ENCODE data around the gene VAX1.
"Not testable (repeated sequence)": the region's sequence is repeated elsewhere in the genome, so short reads cannot be mapped to it uniquely, and the experiment has no call there.

Gene VAX1

GRCh38 chr10:117087521-117087920 is 50.5 kb downstream of the VAX1 start:
- H3K4me3 ChIP-seq (ENCODE audit: low read depth, low read length, poor library complexity, severe bottlenecking) = no peak overlapping the region
- H3K79me2 ChIP-seq (ENCODE audit: insufficient read depth, low read length) = no peaks in the 10 kb centered on the region
- H3K9me2 ChIP-seq (ENCODE audit: low read depth, low read length) = no peaks in the 10 kb centered on the region
- H3K27ac ChIP-seq (ENCODE audit: low read depth, low read length, poor library complexity, severe bottlenecking) = no peak overlapping the region
- H3K36me3 ChIP-seq (ENCODE audit: insufficient read depth, low read length) = no peaks in the 10 kb centered on the region
- no peaks in the 10 kb centered on the region for H4K20me1 ChIP-seq (ENCODE audit: insufficient read depth, low read length)
- no peaks in the 10 kb centered on the region for H3K9me3 ChIP-seq (ENCODE audit: low read length)
- H3F3A ChIP-seq (ENCODE audit: insufficient read depth, low read length) = no peaks in the 10 kb centered on the region
- H2AFZ ChIP-seq (ENCODE audit: low read length) = no peak overlapping the region
- no peak overlapping the region for H3K9ac ChIP-seq (ENCODE audit: low read length)
- no peaks in the 10 kb centered on the region for H3K4me1 ChIP-seq (ENCODE audit: insufficient read depth, low read length, severe bottlenecking)
- no peak overlapping the region for H3K4me2 ChIP-seq (ENCODE audit: low read length)
- TF ChIP-seq CTCF (IDR thresholded peaks at IDR 0.05; ENCODE audit: low read length) (no peak), EZH2 (IDR thresholded peaks at IDR 0.05; ENCODE audit: borderline replicate concordance, low read length) (no peak)
- H3K27me3 ChIP-seq (ENCODE audit: insufficient read depth, low read length) = no peaks in the 10 kb centered on the region

- Histone ChIP-seq H3K4me2 (ENCODE audit: low read length) (no peak overlapping the region), H3K9me2 (ENCODE audit: low read depth, low read length) (no peaks in the 10 kb centered on the region), H3K4me1 (ENCODE audit: insufficient read depth, low read length, severe bottlenecking) (no peaks in the 10 kb centered on the region), H2AFZ (ENCODE audit: low read length) (no peak overlapping the region), H3F3A (ENCODE audit: insufficient read depth, low read length) (no peaks in the 10 kb centered on the region), H3K4me3 (ENCODE audit: low read depth, low read length, poor library complexity, severe bottlenecking) (no peak overlapping the region), H3K27ac (ENCODE audit: low read depth, low read length, poor library complexity, severe bottlenecking) (no peak overlapping the region), H3K27me3 (ENCODE audit: insufficient read depth, low read length) (no peaks in the 10 kb centered on the region), H3K9ac (ENCODE audit: low read length) (no peak overlapping the region), H4K20me1 (ENCODE audit: insufficient read depth, low read length) (no peaks in the 10 kb centered on the region), H3K79me2 (ENCODE audit: insufficient read depth, low read length) (no peaks in the 10 kb centered on the region), H3K36me3 (ENCODE audit: insufficient read depth, low read length) (no peaks in the 10 kb centered on the region), H3K9me3 (ENCODE audit: low read length) (no peaks in the 10 kb centered on the region)
- no peak for TF ChIP-seq EZH2 (IDR thresholded peaks at IDR 0.05; ENCODE audit: borderline replicate concordance, low read length)
- no peak for TF ChIP-seq CTCF (IDR thresholded peaks at IDR 0.05; ENCODE audit: low read length)
Measured at GRCh38 chr10:117086546-117086945, 51.5 kb downstream of the VAX1 start.

- H3K9me2 ChIP-seq (ENCODE audit: low read depth, low read length); H3K4me1 ChIP-seq (ENCODE audit: insufficient read depth, low read length, severe bottlenecking); H3K4me3 ChIP-seq (ENCODE audit: low read depth, low read length, poor library complexity, severe bottlenecking); H3K36me3 ChIP-seq (ENCODE audit: insufficient read depth, low read length); H3K9ac ChIP-seq (ENCODE audit: low read length); H3K79me2 ChIP-seq (ENCODE audit: insufficient read depth, low read length); H3K27ac ChIP-seq (ENCODE audit: low read depth, low read length, poor library complexity, severe bottlenecking); H3K9me3 ChIP-seq (ENCODE audit: low read length); H3F3A ChIP-seq (ENCODE audit: insufficient read depth, low read length); H4K20me1 ChIP-seq (ENCODE audit: insufficient read depth, low read length); H3K27me3 ChIP-seq (ENCODE audit: insufficient read depth, low read length); H2AFZ ChIP-seq (ENCODE audit: low read length); H3K4me2 ChIP-seq (ENCODE audit: low read length): not testable (repeated sequence)
Measured at GRCh38 chr10:117084421-117085246, 53.4 kb downstream of the VAX1 start.
